HG03457 (cell line): Measurements from ENCODE around the gene PTGIS.

ENCODE experiments used
- ATAC-seq: cut with Tn5 transposase; IDR thresholded peaks from one replicate; pipeline ENCODE4 v1.9.1; 2021; ENCODE audit warnings: moderate number of reproducible peaks; ENCODE audit not compliant: unreplicated experiment

The PTGIS gene

DNA sequence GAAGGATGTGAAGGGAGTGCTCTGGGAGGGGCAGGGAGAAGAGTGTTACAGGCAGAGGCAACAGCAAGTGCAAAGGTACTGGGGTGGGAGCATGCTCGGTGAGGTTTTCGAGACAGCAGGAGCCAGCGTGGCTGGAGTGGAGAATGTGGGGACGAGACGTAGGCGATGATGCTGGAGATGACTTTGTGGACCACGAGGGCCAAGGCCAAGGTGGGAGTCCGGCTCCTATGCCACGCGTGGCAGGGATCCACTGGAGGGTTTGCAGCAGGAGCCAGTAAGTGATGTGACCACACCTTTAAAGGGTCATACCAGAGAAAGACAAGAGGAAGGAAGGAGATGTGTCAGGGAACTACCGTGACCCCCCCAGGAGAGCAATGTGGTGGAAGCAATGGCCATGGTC, 7.3 kb downstream of the PTGIS start:
- ATAC-seq = no peak

DNA sequence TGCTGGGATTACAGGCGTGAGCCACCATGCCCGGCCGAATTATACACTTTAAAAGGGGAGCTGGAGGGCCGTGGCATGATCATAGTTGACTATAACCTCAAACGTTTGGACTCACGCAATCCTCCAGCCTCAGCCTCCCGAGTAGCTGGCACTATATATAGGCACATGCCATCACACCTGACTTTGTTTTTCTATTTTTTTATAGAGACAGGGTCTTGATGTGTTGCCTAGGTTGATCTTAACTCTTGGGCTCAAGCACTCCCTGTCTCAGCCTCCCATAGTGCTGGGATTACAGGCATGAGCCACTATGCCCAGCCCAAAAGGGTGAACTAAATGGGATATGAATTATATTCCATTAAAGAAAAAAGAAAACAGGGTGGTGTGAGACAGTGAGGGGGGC, 7.8 kb downstream of the PTGIS start:
- ATAC-seq = no peak

DNA sequence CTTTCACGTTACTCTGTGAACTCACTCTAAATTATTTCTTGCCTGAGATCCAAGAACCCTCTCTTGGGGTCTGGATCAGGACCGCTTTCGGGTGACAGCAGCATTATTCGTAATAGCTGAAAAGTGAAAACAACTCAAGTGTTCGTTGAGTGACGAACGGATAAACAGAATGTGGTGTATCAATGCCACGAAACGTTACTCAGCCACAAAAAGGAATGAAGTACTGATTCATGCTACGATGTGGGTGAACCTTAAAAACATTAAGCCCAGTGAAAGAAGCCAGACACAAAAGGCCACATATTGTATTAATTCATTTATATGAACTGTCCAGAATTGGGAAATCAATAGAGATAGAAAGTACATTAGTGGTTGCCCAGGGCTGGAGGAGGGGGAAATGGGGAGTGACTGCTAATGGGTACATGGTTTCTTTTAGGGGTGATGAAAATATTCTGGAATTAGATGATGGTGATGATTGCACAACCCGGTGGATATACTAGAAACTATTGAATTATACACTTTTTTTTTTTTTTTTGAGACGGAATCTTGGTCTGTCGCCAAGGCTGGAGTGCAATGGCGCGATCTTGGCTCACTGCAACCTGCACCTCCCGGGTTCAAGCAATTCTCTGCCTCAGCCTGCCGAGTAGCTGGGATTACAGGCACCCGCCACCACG, 8.4 kb downstream of the PTGIS start:
- ATAC-seq = no peak

DNA sequence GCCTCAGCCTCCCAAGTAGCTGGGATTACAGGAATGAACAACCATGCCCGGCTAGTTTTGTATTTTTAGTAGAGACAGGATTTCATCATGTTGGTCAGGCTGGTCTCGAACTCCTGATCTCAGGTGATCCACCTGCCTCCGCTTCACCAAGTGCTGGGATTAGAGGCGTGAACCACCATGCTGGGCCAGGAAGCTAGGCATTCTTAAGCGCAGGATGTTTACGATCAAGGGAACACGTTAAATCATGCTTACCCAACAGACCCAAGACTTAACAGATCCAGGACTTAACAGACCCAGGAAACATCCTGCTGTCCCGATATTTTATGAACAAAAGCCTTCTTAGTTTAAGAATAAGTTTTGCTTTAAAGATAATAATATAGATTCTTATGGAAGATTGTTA, 9.1 kb downstream of the PTGIS start:
- ATAC-seq = no peak

DNA sequence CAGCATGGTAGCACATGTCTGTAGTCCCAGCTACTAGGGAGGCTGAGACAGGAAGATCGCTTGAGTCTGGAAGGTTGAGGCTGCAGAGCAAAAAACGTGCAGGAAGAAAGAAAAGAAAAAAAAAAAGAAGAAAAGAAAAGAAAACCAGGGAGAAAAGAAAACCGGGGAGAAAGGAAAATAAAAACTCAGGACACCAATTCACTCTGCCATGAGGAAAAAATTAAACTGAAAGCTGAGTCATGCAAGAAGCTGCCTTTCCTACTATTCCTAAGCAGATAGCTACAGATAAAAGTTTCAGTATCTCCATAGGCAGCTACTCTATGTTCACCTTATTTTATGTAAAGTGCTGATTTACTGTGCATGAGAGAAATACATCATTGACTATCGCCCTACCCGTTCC, 10.5 kb downstream of the PTGIS start:
- no peak for ATAC-seq

DNA sequence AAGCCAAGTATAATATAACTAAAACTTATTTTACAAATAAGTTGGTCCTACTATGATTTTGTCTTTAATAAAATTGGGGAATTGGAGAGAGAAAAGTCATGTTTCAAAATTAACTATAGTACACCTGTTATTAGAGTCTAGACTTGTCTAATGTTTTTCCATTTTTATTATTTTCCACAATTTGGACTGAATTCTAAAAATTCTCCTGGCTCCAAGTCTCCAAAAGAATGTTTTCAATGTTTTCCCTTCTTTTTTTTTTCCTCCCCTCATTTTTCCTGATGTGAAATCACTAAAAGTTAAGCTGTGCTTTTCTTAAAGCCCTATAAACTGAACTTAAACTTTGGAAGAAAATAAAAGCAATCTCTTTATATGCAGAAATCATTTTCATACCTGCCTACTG, 11.3 kb downstream of the PTGIS start:
- no peak for ATAC-seq

DNA sequence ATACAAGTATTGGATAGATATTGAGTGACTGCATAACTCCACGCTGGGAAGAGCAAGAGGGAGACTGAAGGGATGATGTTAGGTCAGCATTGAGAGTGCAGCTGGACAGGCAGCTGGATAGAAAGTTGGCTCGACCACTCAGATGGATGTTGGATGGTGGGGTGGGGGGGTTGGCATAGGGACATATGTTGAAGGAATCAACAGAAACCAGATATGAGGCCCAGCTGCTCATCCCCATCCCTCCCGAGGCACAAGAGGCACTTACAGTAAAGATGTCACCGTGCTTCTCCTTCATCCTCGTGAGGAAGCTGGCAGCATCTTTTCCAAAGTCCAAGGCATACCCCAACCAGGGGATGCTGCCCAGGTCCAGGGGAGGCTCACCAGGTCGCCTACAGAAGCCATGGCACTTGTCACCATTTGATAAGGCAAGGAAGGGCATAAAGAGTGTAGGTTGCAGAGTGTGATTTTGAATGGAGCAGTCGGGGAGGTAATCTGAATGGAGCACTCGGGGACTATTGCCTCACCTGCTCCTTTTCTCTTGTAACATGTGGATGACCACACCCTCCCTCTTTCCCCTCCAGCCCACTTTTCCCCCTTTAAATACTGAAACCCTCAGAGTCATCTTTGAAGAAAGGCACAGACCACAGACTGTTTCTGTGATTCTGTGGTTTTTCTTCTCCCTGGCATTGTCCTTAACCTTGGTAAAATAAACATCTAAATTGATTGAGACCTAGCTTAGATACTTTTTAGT, 18.0 kb downstream of the PTGIS start:
- ATAC-seq = no peak

DNA sequence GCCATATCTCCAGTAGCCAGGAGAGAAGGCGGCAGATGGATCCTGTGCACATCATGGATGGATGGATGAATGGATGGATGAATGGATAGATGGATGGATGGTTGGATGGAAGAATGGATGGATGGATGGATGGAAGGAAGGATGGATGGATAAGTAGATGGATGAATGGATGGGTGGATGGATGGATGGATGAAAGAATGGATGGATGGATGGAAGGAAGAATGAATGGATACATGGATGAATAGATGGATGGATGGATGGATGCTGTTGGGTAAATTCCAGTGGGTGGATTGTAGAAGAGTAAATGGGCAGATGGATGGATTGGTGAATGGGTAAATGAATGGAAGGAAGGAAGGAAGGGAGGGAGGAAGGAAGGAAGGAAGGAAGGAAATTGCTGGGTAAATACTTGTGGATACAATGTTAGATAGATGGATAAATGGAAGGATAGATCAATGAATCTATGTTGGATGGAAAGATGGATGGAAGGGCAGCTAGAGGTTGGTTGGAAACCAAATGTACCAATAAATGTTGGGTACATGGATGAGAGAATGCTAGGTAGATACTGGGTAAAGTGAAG, 19.5 kb downstream of the PTGIS start:
- no peak for ATAC-seq

DNA sequence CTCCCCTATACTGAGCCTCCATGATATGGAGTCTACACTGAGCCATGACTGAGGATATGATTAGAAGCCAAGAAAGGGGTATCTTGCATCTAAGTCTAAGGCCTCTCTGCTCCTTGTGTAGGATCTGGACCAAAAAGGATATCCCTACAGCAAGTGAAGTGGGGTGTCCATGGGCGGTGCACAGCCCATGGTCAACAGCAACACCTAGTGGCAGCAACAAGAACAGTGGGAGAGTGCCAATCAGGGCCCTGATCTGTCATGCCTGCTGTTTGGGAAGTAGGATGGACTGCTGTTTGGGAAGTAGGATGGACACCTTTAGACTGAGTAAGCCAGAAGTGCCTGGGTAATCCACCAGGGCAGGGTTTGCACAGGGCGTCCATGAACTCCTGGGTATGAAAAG, 22.4 kb downstream of the PTGIS start:
- ATAC-seq = no peak

DNA sequence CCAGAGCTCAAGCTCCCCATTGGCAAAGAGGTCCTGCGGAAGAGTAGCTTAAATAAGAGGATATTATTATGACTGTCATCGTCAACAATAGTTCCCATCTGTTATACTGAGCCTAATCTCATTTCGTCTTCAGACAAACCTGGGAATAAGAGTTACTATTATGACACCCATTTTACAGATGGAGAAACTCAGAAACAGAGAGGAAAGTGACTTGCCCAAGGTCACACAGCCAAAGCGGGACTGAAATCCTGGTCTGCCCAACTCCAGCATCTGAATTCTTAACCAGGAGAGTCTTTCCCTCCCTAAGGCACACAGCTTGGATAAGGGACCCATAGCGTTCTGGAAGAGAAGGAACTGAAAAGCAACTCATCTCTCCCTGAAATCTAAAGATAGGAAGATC, 23.4 kb downstream of the PTGIS start:
- ATAC-seq = no peak

DNA sequence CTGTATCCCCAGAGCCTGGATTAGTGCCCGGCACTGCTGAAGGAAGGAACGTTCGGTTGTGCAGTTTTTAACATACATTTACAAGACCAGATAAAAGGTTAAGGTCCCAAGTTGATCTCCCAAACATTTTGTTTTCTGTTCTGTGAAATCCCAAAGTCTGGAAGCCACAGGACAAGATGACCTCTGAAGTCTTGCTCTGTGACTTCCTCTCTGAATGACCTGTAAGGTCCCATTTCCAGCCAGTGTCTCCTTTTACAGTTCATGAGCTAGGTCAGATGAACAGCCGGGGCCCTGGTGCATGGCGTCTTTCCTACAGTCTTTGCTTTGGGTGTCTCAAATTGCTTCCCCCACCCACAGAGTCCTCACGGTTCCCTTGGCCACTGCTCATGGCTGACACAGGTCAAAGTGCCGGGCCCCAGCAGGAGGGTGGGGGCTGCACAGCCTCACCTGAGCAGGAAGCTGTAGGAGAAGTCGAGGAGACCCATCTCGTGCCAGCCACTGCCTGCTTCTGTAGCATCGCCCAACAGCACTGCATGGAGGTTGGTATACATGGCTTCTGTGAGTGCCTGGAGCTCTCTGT, 24.0 kb downstream of the PTGIS start:
- no peak for ATAC-seq

DNA sequence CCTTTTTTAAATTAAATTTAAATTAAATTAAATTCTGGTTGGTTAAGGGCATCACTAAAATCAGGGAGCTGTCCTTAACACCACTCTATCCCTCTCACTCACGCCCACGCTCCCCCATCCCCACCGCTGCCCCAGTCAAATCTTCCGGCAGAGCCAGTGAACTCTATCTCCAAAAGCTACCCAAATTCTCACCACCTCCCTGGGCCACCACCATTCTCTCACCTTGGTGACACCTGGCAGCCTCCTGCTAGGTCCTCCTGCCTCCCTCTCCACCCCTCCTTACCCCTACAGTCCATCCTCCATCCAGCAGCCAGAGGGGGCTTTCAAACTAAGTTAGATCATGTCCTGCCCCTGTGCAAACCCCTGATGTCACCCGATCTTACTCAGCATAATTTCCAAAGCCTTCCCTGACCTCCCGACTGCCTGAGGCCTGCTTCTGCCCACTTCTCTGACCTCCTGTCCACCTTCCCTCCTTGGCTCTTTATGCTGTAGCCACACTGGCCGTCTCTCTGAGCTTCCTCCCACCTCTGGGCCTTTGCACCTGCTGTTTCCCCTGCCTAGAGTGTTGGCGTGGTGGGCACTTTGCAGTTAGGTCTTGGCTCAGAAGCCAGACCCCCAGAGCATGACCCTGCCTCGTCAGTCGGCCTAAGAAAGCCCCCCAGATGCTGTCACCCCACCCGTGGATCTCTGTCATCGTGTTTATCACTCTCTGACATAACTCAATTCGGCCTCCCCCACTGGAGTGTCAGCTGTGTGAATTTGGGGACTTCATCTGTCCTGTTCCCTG, 24.7 kb downstream of the PTGIS start:
- no peak for ATAC-seq

DNA sequence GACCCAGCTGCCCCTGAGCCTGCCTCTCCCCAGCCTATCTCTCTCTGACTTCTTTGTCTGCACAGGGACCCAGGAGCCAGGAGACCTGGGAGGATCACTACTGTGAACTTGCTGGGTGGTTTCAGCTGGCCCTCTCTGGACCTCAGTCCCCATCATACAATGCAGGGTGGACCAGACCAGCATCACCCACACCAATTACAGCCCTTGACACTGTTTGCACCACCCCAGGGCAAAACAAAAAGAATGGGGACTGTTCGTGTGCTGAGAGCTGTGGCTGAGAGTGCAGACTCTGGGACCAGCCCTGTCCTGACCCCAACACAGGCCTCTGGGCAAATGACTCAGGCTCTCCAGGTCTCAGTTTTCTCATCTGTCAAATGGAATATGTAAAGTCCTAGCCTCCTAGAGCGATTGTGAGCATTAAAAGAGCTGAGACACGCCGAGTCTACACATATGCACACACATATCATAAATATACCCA, 25.4 kb downstream of the PTGIS start:
- no peak for ATAC-seq

DNA sequence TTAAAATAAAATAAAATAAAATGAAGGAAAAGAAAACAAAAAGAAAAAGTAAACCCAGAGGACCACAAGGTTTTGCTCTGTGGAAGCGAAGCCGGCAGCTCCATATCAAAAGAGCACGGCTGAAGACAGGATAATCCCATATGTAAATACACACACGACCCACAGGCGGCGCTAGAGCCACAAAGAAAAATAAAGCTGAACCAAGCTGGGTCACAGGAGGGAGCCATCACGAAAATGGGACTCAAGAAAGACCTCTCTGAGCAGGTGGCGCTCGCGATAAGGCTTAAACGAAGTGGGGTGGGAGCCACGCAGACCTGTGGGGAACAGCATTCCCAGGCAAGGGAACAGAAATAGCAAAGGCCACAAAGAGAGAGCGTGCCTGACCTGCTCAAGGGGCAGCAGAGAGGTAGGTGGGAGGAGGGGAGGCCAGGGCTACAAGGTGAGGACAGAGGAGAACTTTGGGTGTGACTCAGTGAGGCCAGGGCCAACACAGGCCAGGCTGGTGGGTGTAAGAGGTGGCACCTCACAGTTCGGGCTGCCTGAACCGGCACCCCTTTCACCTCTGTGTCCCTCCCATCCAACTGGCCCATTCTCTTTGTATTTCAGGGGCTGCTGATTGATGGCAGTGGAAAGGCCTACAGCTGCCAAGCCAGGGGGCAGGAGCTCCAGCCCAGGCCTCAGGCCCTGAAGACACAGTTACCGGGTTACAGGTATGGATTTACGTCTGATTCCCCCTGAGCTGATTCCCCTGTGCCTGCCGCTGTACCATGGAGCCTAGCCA, 26.0 kb downstream of the PTGIS start:
- no peak for ATAC-seq

DNA sequence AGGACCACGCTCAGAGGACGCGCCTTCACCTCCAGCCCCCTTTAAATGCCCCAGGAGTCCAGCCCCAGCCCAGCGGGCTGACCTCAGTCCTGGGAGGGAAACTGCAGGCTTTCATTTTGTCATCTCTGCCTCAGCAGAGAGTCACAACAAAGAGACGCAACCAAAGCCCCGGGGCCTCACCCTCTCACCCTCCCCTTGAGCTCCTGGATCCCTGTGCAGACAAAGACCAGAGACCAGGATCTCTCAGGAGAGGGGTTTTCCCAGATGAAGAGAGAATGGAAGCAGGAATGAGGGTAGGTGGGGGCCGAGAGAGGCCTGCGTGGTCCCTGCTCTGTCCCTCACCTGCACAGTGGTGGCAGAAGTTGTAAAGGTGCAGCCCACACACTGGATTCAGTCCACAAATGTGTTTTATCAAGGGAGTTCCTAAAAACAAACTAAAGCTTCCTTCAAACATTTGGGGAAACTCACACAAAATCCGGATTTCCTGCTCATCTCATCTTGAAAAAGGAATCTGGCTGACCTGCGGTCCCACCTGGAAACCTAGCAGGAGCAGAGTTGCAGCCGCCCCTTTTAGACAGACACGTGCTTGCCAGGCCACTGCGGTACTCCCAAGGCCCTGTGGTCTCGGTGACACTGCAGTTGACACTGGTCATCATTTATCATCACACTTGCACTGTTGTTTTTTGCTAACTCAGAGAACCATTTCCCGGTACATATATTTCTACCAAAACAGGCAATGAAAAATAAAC, 27.1 kb downstream of the PTGIS start:
- no peak for ATAC-seq

DNA sequence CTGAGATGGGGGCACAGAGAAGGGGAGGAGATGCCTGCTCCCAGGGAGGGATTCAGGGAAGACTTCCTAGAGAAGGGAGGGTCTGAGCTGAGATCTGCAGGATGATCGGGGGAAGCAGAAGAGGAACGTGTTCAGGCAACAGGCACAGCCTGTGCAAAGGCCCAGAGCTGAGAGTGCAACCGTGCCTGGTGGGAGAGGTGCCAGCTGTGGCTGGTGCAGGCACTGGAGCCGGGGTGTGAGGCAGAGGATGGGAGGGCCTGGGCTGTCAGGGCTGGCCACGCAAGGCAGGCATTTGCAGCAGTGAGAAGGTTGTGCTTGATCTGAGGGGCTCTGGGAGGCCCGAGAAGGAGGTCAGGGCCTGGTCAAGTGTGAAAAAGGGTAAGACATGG, 27.7 kb downstream of the PTGIS start:
- no peak for ATAC-seq

DNA sequence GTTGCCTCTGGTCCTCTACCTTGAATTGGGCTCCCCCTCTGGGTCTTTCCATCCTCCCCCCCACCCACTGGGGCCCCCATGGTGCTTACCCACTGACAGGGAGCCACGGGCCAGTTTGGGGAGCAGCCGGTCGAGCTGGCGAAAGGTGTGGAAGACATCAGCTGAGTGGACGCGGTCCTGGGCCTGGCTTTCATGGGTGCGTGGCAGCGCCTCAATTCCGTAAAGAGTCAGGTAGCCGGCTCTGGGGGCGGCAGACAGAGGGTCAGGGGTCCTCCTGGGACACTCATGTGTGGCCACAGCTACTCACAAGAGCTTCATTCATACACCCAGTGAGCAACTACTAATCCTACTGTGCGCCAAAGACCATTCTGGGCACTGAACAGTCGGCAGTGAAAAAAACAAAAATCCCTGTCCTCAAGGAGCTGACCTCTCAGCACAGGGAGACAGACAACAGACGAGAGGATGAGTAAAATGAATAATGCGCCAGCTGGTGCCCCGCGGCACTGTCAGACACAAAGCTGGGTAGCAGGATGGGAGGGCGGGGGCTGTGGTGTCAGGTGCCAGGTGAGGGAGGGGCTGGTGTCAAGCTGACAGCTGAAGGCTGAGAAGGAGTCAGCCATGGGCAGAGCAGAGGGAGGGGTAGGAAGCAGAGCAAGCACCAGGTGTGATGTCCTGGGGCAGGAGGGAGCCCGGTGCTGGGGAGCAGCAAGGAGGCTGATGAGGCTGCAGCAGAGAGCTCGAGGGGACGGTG, 28.3 kb downstream of the PTGIS start:
- no peak for ATAC-seq

DNA sequence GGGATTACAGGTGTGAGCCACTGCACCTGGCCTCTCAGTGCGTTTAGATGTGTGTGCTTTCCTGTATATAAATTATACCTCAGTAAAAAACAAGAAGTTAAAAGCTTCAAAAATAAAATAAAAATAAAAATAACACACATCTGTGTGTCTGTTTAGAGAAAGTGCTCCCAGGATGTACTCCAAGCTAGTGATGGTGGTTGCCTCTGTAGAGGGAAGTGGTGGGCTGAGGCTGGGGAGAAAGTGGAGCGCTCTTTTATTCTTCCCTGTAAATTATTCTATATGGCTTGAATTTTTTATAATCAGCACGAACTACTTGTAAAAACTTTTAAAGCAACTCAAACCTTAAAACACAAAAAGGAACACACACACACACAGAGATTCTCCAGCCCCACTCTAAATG, 29.0 kb downstream of the PTGIS start:
- ATAC-seq = no peak

DNA sequence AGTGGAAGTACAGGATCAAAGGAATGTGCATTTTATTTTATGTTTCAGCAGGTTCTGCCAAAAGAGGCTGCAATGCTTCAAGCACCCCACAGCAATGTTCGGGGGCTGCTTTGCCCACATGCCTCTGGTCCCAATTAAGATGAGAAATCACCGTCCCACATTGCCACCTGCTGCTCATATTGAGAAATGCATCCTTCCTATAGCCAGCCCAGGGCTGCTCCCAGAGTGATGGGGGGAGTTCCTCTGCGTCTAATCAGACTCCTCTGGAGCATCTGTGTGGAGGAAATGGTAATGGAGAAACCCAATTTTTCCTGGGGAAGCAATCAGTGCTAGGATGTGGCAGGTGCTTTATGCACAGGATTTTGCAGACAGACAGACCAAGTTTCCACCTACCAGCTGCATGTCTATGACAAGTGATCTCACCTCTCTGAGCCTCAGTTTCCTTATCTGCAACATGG, 33.7 kb downstream of the PTGIS start:
- no peak for ATAC-seq
